ENCODE measurements around the gene RER1. TPM values are rescaled to one million over a fixed set of nuclear protein-coding genes. Genes with fewer than 3 reads are reported as not detected.

The RER1 gene
- polyA plus RNA-seq, 3 donors from 2014 or later, result 185 to 216 (median 210) TPM

- Mint-ChIP-seq H3K4me3 (peak overlapping the region in 1 of 5 donors; percentile 38), H3K27ac (no peak overlapping the region), H3K36me3 (no peaks in the 10 kb centered on the region), H3K9me3 (no peaks in the 10 kb centered on the region), H3K4me1 (peaks cover 0 to 3% of the 10 kb centered on the region in 2 donors), H3K27me3 (ENCODE audit: low read depth in 3 of 3) (peaks cover 0 to 2% (median 0%) of the 10 kb centered on the region in 3 donors)
- DNase-seq, result peak; percentile 8 to 22 (median 17)
Measured at GRCh38 chr1:2443277-2444137, 51.9 kb downstream of the RER1 start.

GRCh38 chr1:2444138-2444591 lies 52.5 kb downstream of the RER1 start:
- no peaks in the 10 kb centered on the region for H3K36me3 Mint-ChIP-seq
- H3K27me3 Mint-ChIP-seq (ENCODE audit: low read depth in 3 of 3), result peaks cover 0 to 2% (median 0%) of the 10 kb centered on the region in 3 donors
- no peak overlapping the region for H3K27ac Mint-ChIP-seq
- H3K4me1 Mint-ChIP-seq, result peaks cover 0 to 3% of the 10 kb centered on the region in 2 donors
- H3K9me3 Mint-ChIP-seq, result no peaks in the 10 kb centered on the region
- DNase-seq, result no peak
- H3K4me3 Mint-ChIP-seq, result peak overlapping the region in 1 of 5 donors; percentile 38

GRCh38 chr1:2445162-2445822 lies 53.7 kb downstream of the RER1 start:
- DNase-seq, result no peak
- Mint-ChIP-seq H3K4me1 (peaks cover 0 to 3% of the 10 kb centered on the region in 2 donors), H3K27ac (no peak overlapping the region), H3K27me3 (ENCODE audit: low read depth in 3 of 3) (peaks cover 0 to 2% (median 0%) of the 10 kb centered on the region in 3 donors), H3K9me3 (no peaks in the 10 kb centered on the region), H3K4me3 (no peak overlapping the region), H3K36me3 (no peaks in the 10 kb centered on the region)

- Mint-ChIP-seq H3K4me1 (peaks cover 0 to 3% of the 10 kb centered on the region in 2 donors), H3K4me3 (no peak overlapping the region), H3K9me3 (no peaks in the 10 kb centered on the region), H3K27ac (no peak overlapping the region), H3K36me3 (no peaks in the 10 kb centered on the region), H3K27me3 (ENCODE audit: low read depth in 3 of 3) (peaks cover 0 to 2% (median 0%) of the 10 kb centered on the region in 3 donors)
- no peak for DNase-seq
Measured at GRCh38 chr1:2445823-2446215, 54.2 kb downstream of the RER1 start.

GRCh38 chr1:2446394-2446793 lies 54.8 kb downstream of the RER1 start:
- H3K36me3 Mint-ChIP-seq, result no peaks in the 10 kb centered on the region
- no peak overlapping the region for H3K4me3 Mint-ChIP-seq
- peaks cover 0 to 3% of the 10 kb centered on the region in 2 donors for H3K4me1 Mint-ChIP-seq
- no peaks in the 10 kb centered on the region for H3K9me3 Mint-ChIP-seq
- DNase-seq, result no peak
- no peak overlapping the region for H3K27ac Mint-ChIP-seq
- peaks cover 0 to 2% (median 0%) of the 10 kb centered on the region in 3 donors for H3K27me3 Mint-ChIP-seq (ENCODE audit: low read depth in 3 of 3)

- Mint-ChIP-seq H3K27ac (no peak overlapping the region), H3K27me3 (ENCODE audit: low read depth in 3 of 3) (peaks cover 0 to 2% (median 0%) of the 10 kb centered on the region in 3 donors), H3K4me3 (no peak overlapping the region), H3K36me3 (no peaks in the 10 kb centered on the region), H3K4me1 (peaks cover 0 to 3% of the 10 kb centered on the region in 2 donors), H3K9me3 (no peaks in the 10 kb centered on the region)
- no peak for DNase-seq
Measured at GRCh38 chr1:2446861-2447260, 55.2 kb downstream of the RER1 start.

GRCh38 chr1:2447276-2448097 lies 55.8 kb downstream of the RER1 start:
- H3K27ac Mint-ChIP-seq, result no peak overlapping the region
- no peaks in the 10 kb centered on the region for H3K9me3 Mint-ChIP-seq
- DNase-seq, result no peak
- peaks cover 0 to 2% (median 0%) of the 10 kb centered on the region in 3 donors for H3K27me3 Mint-ChIP-seq (ENCODE audit: low read depth in 3 of 3)
- no peaks in the 10 kb centered on the region for H3K36me3 Mint-ChIP-seq
- peaks cover 0 to 1% of the 10 kb centered on the region in 2 donors for H3K4me1 Mint-ChIP-seq
- no peak overlapping the region for H3K4me3 Mint-ChIP-seq

- DNase-seq, result no peak
- no peak overlapping the region for H3K4me3 Mint-ChIP-seq
- no peaks in the 10 kb centered on the region for H3K9me3 Mint-ChIP-seq
- peaks cover 0 to 2% (median 0%) of the 10 kb centered on the region in 3 donors for H3K27me3 Mint-ChIP-seq (ENCODE audit: low read depth in 3 of 3)
- H3K27ac Mint-ChIP-seq, result no peak overlapping the region
- no peaks in the 10 kb centered on the region for H3K4me1 Mint-ChIP-seq
- H3K36me3 Mint-ChIP-seq, result no peaks in the 10 kb centered on the region
Measured at GRCh38 chr1:2448098-2448445, 56.4 kb downstream of the RER1 start.

- no peaks in the 10 kb centered on the region for H3K9me3 Mint-ChIP-seq
- no peak overlapping the region for H3K27ac Mint-ChIP-seq
- no peaks in the 10 kb centered on the region for H3K4me1 Mint-ChIP-seq
- H3K27me3 Mint-ChIP-seq (ENCODE audit: low read depth in 3 of 3), result peaks cover 0 to 2% (median 0%) of the 10 kb centered on the region in 3 donors
- H3K36me3 Mint-ChIP-seq, result no peaks in the 10 kb centered on the region
- DNase-seq, result no peak
- H3K4me3 Mint-ChIP-seq, result no peak overlapping the region
Measured at GRCh38 chr1:2449636-2450454, 58.2 kb downstream of the RER1 start.

GRCh38 chr1:2451741-2452140 lies 60.1 kb downstream of the RER1 start:
- H3K9me3 Mint-ChIP-seq, result no peaks in the 10 kb centered on the region
- no peak for DNase-seq
- H3K4me3 Mint-ChIP-seq, result no peak overlapping the region
- H3K36me3 Mint-ChIP-seq, result no peaks in the 10 kb centered on the region
- no peak overlapping the region for H3K27ac Mint-ChIP-seq
- no peaks in the 10 kb centered on the region for H3K4me1 Mint-ChIP-seq
- H3K27me3 Mint-ChIP-seq (ENCODE audit: low read depth in 3 of 3), result peaks cover 0 to 2% (median 0%) of the 10 kb centered on the region in 3 donors

- no peak overlapping the region for H3K4me3 Mint-ChIP-seq
- DNase-seq, result no peak
- peaks cover 0 to 2% (median 0%) of the 10 kb centered on the region in 3 donors for H3K27me3 Mint-ChIP-seq (ENCODE audit: low read depth in 3 of 3)
- peaks cover 0 to under 1% of the 10 kb centered on the region in 2 donors for H3K4me1 Mint-ChIP-seq
- no peaks in the 10 kb centered on the region for H3K9me3 Mint-ChIP-seq
- H3K27ac Mint-ChIP-seq, result no peak overlapping the region
- H3K36me3 Mint-ChIP-seq, result no peaks in the 10 kb centered on the region
Measured at GRCh38 chr1:2452201-2452931, 60.7 kb downstream of the RER1 start.

GRCh38 chr1:2452932-2453315 lies 61.3 kb downstream of the RER1 start:
- Mint-ChIP-seq H3K27me3 (ENCODE audit: low read depth in 3 of 3) (peaks cover 0 to 2% (median 0%) of the 10 kb centered on the region in 3 donors), H3K4me1 (peaks cover 0 to 2% of the 10 kb centered on the region in 2 donors), H3K9me3 (no peaks in the 10 kb centered on the region), H3K27ac (no peak overlapping the region), H3K36me3 (no peaks in the 10 kb centered on the region), H3K4me3 (no peak overlapping the region)
- DNase-seq, result no peak
